MM.1S (cell line): ENCODE measurements around the gene WDR6.

Experiments used
- CTCF ChIP-seq: fragments of 300-600 bp; sonication (generic); IDR thresholded peaks from 2 replicates; pipeline ENCODE4 v1.5.1; 2016; ENCODE audit warnings: antibody characterized with exemption, low read length, mixed read lengths
- EZH2 ChIP-seq: fragments of 300-600 bp; sonication (generic); optimal IDR thresholded peaks from 2 replicates; pipeline ENCODE3; 2017; ENCODE audit warnings: low read depth, mild to moderate bottlenecking, antibody characterized with exemption, low read length, mixed read lengths

- TF ChIP-seq CTCF, result no peak
- TF ChIP-seq EZH2, result no peak
Measured at GRCh38 chr3:48984663-48985062, 22.5 kb upstream of the WDR6 start.
